HFF-Myc (cell line): ENCODE measurements around the gene ADAMTS17.

Source experiments
- DNase-seq: peaks from one replicate; pipeline ENCODE4 v3.0.0-alpha.2; 2011; ENCODE audit warnings: low read depth; ENCODE audit errors: extremely low read depth
- H3K4me3 ChIP-seq: replicated peaks from 2 replicates; pipeline ENCODE4 v1.5.1; 2011; ENCODE audit warnings: low read depth, mild to moderate bottlenecking, control low read depth, low read length
- CTCF ChIP-seq: IDR thresholded peaks from 2 replicates; pipeline ENCODE4 v1.5.1; 2012; ENCODE audit warnings: mild to moderate bottlenecking, low read depth, low read length, control low read depth; ENCODE audit errors: missing control alignments

ADAMTS17 gene

GRCh38 chr15:99993262-99993661, 348.5 kb downstream of the ADAMTS17 start:
- no peak overlapping the region for H3K4me3 ChIP-seq
- TF ChIP-seq CTCF: no peak
- DNase-seq: no peak

GRCh38 chr15:99992611-99993231, 349.1 kb downstream of the ADAMTS17 start:
- H3K4me3 ChIP-seq: no peak overlapping the region
- DNase-seq: no peak
- TF ChIP-seq CTCF: no peak

GRCh38 chr15:99989095-99989494, 352.7 kb downstream of the ADAMTS17 start:
- TF ChIP-seq CTCF: no peak
- H3K4me3 ChIP-seq: no peak overlapping the region

GRCh38 chr15:99987701-99988100, 354.1 kb downstream of the ADAMTS17 start:
- TF ChIP-seq CTCF: no peak
- H3K4me3 ChIP-seq: no peak overlapping the region
- no peak for DNase-seq

More at GRCh38 chr15:99989095-99989494, 352.7 kb downstream of the ADAMTS17 start:
- no peak for DNase-seq

- H3K4me3 ChIP-seq: no peak overlapping the region
- no peak for TF ChIP-seq CTCF
- no peak for DNase-seq
Measured at GRCh38 chr15:99987119-99987506, 354.7 kb downstream of the ADAMTS17 start.

- no peak for DNase-seq
- no peak for TF ChIP-seq CTCF
- H3K4me3 ChIP-seq: no peak overlapping the region
Measured at GRCh38 chr15:99986297-99987118, 355.3 kb downstream of the ADAMTS17 start.

GRCh38 chr15:99985878-99986277, 355.9 kb downstream of the ADAMTS17 start:
- TF ChIP-seq CTCF: no peak
- no peak for DNase-seq

More at GRCh38 chr15:99985878-99986277, 355.9 kb downstream of the ADAMTS17 start:
- no peak overlapping the region for H3K4me3 ChIP-seq
